Heart left ventricle (tissue), 16 donors: ENCODE results near the gene IFITM5. TPM values are rescaled to one million over a fixed set of nuclear protein-coding genes. Genes with fewer than 3 reads are reported as not detected.

Experiments
- ATAC-seq, 4 donors: fragments of 200-7000 bp; cut with Tn5 transposase; one replicate each; pipeline ENCODE4 v1.9.1; 2020 to 2022; ENCODE audit warnings: moderate library complexity in 4 of 4, mild to moderate bottlenecking in 3 of 4, moderate number of reproducible peaks in 1 of 4
- DNase-seq, 5 donors: peaks; one replicate each; pipeline ENCODE4 v3.0.0-alpha.2; 2020
- H3K27ac ChIP-seq, 12 donors: fragments of 200-600 bp; sonication (generic) in 4 of 12; one replicate each; pipeline versions ENCODE4 v1.5.0 to v1.8.0; 2016 to 2022; ENCODE audit warnings: mild to moderate bottlenecking in 2 of 12
- H3K27me3 ChIP-seq, 9 donors: fragments of 200-600 bp; sonication (generic) in 2 of 9; one replicate each; pipeline versions ENCODE4 v1.5.1 to v1.8.0; 2016 to 2022; ENCODE audit warnings: mild to moderate bottlenecking in 3 of 9
- H3K36me3 ChIP-seq, 9 donors: fragments of 200-600 bp; sonication (generic) in 2 of 9; one replicate each; pipeline versions ENCODE4 v1.5.0 to v1.8.0; 2018 to 2022; ENCODE audit warnings: mild to moderate bottlenecking in 2 of 9
- H3K4me1 ChIP-seq, 12 donors: fragments of 200-600 bp; sonication (generic) in 4 of 12; one replicate each; pipeline versions ENCODE4 v1.5.0 to v1.8.0; 2016 to 2022; ENCODE audit warnings: mild to moderate bottlenecking in 3 of 12
- H3K4me3 ChIP-seq, 12 donors: fragments of 200-600 bp; sonication (generic) in 4 of 12; one replicate each; pipeline versions ENCODE4 v1.5.0 to v1.8.0; 2017 to 2022; ENCODE audit warnings: mild to moderate bottlenecking in 9 of 12, moderate library complexity in 4 of 12
- H3K9me3 ChIP-seq, 12 donors: fragments of 200-600 bp; sonication (generic) in 4 of 12; one replicate each; pipeline versions ENCODE4 v1.5.0 to v1.8.0; 2016 to 2022; ENCODE audit warnings: mild to moderate bottlenecking in 1 of 12
- POLR2A ChIP-seq, 2 donors: fragments of 450-650 bp; IDR thresholded peaks; one replicate each; pipeline ENCODE4 v1.6.1; 2017; ENCODE audit warnings: antibody characterized with exemption in 2 of 2, mild to moderate bottlenecking in 2 of 2, moderate library complexity in 2 of 2
- WGBS, 4 donors: extraction: QIAGEN DNeasy Blood & Tissue Kit in 2 of 4; methylation state at CpG; one replicate each; pipeline versions ENCODE4 v1.1.5 to v1.1.7; 2013 to 2018; 5-methylcytosine and 5-hydroxymethylcytosine counted together
- intact Hi-C, 10 donors: fragments of 100-400 bp; cut with DNase I; formaldehyde crosslinking; loops; one replicate each; pipeline versions ENCODE4 v1.11.1 to v1.14.2; 2022
- polyA plus RNA-seq, 2 donors: library from polyadenylated mRNA; stranded (reverse); fragments of 200-250 nt; gene quantifications; one replicate each; pipeline ENCODE4 v1.2.3, GENCODE V29; 2013
- total RNA-seq, 9 donors: library from RNA; depleted of rRNA in 2 of 9; stranded (reverse); fragments of >200 nt in 2 of 9; fragmentation: NEBNext Ultra II Directional in 3 of 9; extraction: Animal tissue kit (Norgen Biotek cat#: 25700) in 3 of 9; gene quantifications; one replicate each; pipeline versions ENCODE4 v1.1.0 to v1.2.4, GENCODE V29; 2016 to 2023
- TF ChIP-seq, protein P1 (sequence below), 12 donors: fragments of 200-600 bp; sonication (generic) in 4 of 12; IDR thresholded peaks; one replicate each; pipeline versions ENCODE4 v1.5.0 to v1.8.0; 2018 to 2022; ENCODE audit warnings: antibody characterized with exemption in 12 of 12, mild to moderate bottlenecking in 5 of 12
- donor health status: ischemic (EF 13 %, LVEDD 7.1; RV severe dilation, severe dysfunction).
- donor health status: healthy with polysubstance abuse.
- donor health status: DM: no; HTN: yes; CAD: no.
- donor health status: DM: no; HTN: no; CAD: no.
- donor health status: ischemic (EF 25% LVEDD 6.9; RV normal size, moderate dysfunction).
- donor health status: ischemic (EF 25% LVEDD 5.7; RV mildly dilated, moderate dysfunction).
- donor health status: healthy.
- donor health status: DM: yes; HTN: yes; CAD: no.
- donor health status: ischemic (EF 35%, LVEDD 5.7; RV mildly dilated, moderate dysfunction).
- donor health status: nonischemic (EF 11% LVEDD 7.7; RV severe dilation, severe dysfunction).
- donor health status: DM: yes; HTN: yes; CAD: no.
- donor health status: PGD.
- donor health status: ischemic (EF 29% LVEDD 5.4; RV normal size, mild dysfunction).
- donor health status: nonischemic (EF 23%, LVEDD 6.1; RV moderate dilation, normal function).

IFITM5 gene
- total and polyA plus RNA-seq, 11 donors: not detected

DNA sequence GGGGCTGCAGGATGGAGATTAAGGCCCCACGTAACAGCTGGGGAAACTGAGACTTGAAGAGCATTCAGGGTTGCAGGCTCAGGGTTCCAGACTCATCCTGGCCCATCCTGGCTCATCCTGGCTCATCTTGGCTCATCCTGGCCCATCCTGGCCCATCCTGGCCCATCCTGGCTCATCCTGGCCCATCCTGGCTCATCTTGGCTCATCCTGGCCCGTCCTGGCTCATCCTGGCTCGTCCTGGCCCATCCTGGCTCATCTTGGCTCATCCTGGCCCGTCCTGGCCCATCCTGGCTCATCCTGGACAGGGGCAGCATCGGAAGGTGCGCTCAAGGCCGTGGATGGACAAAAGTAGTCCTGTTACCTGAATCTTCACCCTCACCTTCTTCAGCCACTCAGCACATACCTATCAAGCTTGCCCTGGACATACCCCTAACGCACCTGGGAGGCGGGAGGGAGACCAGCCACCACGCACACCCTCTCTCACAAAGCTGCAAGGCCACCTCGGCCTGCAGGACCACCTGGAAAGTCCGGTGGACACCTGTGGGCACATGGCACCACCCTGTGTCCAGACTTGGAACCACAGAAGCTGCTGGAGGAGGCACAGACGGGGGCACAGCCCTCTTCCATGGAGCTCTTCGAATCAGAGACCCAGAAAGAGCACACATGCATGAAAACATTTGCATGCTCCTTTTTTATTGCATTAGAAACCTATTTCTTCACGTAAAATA is 41.4 kb downstream of the IFITM5 start:
- Histone ChIP-seq H3K27me3 (peaks cover 0 to 17% (median 0%) of the 10 kb centered on the region in 9 donors), H3K4me1 (no peaks in the 10 kb centered on the region), H3K4me3 (no peak overlapping the region), H3K27ac (no peak overlapping the region), H3K9me3 (peaks cover 0 to 3% (median 0%) of the 10 kb centered on the region in 12 donors), H3K36me3 (peaks cover 0 to 9% (median 7%) of the 10 kb centered on the region in 9 donors)
- intact Hi-C loops: loop anchor here in 1 of 10 donors (10.0 kb wide), 1 partner anchor 117 kb away; no protein-coding TSS in a partner anchor
- WGBS, 4 donors: 69 to 83% (median 78%) methylated on average over 12 to 15 of the region's 15 CpGs
- ATAC-seq: no peak
- no peak for DNase-seq
- TF ChIP-seq, protein P1, sequence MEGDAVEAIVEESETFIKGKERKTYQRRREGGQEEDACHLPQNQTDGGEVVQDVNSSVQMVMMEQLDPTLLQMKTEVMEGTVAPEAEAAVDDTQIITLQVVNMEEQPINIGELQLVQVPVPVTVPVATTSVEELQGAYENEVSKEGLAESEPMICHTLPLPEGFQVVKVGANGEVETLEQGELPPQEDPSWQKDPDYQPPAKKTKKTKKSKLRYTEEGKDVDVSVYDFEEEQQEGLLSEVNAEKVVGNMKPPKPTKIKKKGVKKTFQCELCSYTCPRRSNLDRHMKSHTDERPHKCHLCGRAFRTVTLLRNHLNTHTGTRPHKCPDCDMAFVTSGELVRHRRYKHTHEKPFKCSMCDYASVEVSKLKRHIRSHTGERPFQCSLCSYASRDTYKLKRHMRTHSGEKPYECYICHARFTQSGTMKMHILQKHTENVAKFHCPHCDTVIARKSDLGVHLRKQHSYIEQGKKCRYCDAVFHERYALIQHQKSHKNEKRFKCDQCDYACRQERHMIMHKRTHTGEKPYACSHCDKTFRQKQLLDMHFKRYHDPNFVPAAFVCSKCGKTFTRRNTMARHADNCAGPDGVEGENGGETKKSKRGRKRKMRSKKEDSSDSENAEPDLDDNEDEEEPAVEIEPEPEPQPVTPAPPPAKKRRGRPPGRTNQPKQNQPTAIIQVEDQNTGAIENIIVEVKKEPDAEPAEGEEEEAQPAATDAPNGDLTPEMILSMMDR (IDR thresholded peaks at IDR 0.05): no peak
- TF ChIP-seq POLR2A (IDR thresholded peaks at IDR 0.05): no peak

DNA sequence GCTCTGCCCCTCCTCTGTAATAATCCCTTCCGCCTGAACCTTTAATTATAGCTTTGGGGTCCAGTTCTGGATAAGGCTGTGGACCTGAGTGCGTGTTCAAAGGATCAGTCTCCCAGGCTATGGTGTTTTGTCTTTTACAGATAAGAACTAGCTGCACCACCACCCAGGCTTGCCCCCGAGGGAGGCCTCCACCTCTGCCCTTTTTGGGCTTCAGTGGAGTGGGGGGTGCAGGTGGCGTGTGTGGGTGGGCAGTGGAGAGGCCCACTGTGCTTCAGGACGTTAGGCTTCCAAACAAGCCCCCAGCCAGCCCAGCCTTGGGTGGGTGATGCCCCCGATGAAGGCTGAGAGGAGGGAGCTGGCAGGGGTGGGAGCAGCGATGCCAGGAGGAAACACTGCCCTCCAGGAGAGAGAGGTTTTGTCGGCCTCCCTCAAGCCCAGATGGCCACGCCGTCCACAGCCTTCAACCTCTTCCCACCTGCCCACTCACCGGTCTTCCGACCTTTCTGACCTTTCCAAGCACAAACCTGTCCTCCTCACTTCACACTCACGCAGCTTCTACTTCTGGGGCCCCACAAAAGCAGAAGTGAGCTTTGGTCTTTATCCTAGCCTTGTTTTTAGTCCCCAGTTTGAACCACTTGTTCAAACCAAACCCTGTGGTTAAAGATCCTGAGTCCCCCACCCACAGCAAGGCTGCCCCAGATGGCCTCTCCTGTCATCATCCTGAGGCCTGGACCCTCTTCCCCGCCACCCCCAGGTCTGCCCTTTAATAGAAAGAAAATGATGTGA is 42.2 kb downstream of the IFITM5 start:
- Histone ChIP-seq H3K27ac (no peak overlapping the region), H3K36me3 (peaks cover 0 to 17% (median 15%) of the 10 kb centered on the region in 9 donors), H3K4me3 (no peak overlapping the region), H3K9me3 (peaks cover 0 to 3% (median 0%) of the 10 kb centered on the region in 12 donors), H3K27me3 (peaks cover 0 to 17% (median 0%) of the 10 kb centered on the region in 9 donors), H3K4me1 (no peaks in the 10 kb centered on the region)
- ATAC-seq (no peak), DNase-seq (no peak)
- TF ChIP-seq POLR2A (IDR thresholded peaks at IDR 0.05): no peak
- TF ChIP-seq, protein P1 (IDR thresholded peaks at IDR 0.05): no peak
- intact Hi-C loops: loop anchor here in 1 of 10 donors (10.0 kb wide), 1 partner anchor 118 kb away; no protein-coding TSS in a partner anchor
- 75 to 90% (median 78%) methylated on average over 11 to 14 of the region's 14 CpGs for WGBS, 4 donors

DNA sequence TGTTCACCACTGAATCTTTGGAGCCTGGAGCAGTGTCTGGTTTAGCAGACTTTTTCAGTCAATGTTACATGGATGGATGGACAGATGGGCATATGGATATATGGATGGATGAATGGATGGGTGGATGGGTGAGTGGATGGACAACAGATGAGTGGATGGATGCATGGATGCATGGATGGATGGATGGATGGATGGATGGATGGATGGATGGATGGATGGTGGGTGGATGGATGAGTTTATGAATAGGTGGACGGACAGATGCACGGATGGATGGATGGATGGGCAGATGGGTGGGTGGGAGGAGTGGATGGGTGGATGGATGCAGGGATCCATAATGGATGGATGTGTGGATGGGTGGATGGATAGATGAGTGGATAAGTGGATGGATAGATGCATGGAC is 43.5 kb downstream of the IFITM5 start:
- ATAC-seq (no peak), DNase-seq (no peak)
- intact Hi-C loops: loop anchor here in 1 of 10 donors (10.0 kb wide), 1 partner anchor 119 kb away; no protein-coding TSS in a partner anchor
- Histone ChIP-seq H3K27me3 (peaks cover 0 to 17% (median 0%) of the 10 kb centered on the region in 9 donors), H3K4me3 (no peak overlapping the region), H3K9me3 (no peaks in the 10 kb centered on the region), H3K36me3 (peaks cover 0 to 30% (median 28%) of the 10 kb centered on the region in 9 donors), H3K4me1 (no peaks in the 10 kb centered on the region), H3K27ac (no peak overlapping the region)
- TF ChIP-seq, protein P1 (IDR thresholded peaks at IDR 0.05): no peak
- no peak for TF ChIP-seq POLR2A (IDR thresholded peaks at IDR 0.05)
- 90 to 96% (median 93%) methylated on average over 2 of the region's 2 CpGs for WGBS, 4 donors

DNA sequence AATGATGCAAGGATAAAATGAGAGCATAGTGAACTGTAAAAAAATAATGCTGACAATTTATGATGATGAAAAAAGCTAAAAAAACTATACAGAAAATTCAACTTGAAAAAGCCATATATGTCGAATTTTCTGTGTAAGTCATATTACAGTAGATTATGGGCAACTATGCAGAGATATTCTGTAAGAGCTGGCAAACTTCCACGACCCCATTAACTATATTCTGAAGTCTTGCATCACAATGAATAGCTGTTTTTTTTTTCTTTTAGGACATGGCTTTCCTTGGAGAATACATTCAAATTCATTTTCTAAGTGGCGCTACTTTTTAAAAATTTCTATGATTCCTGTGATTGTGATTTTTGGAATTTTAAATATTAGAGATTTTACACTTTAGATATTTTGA is 44.1 kb downstream of the IFITM5 start:
- H3K36me3 ChIP-seq: peaks cover 0 to 36% (median 35%) of the 10 kb centered on the region in 9 donors
- H3K27me3 ChIP-seq: peaks cover 0 to 17% (median 0%) of the 10 kb centered on the region in 9 donors
- no peak for ATAC-seq
- WGBS, 4 donors: 64 to 67% (median 65%) methylated on average over 3 of the region's 3 CpGs
- H3K4me3 ChIP-seq: no peak overlapping the region
- no peak for DNase-seq
- no peak overlapping the region for H3K27ac ChIP-seq
- H3K4me1 ChIP-seq: no peaks in the 10 kb centered on the region
- TF ChIP-seq POLR2A (IDR thresholded peaks at IDR 0.05): no peak
- TF ChIP-seq, protein P1 (IDR thresholded peaks at IDR 0.05): no peak
- H3K9me3 ChIP-seq: no peaks in the 10 kb centered on the region
- intact Hi-C loops: loop anchor here in 1 of 10 donors (10.0 kb wide), 1 partner anchor 120 kb away; no protein-coding TSS in a partner anchor
